ENCODE measurements around the gene NGB. TPM values are rescaled to one million over a fixed set of nuclear protein-coding genes. Genes with fewer than 3 reads are reported as not detected.

Gene NGB
- total RNA-seq, 2 donors from 2014 or later, result not detected

- Mint-ChIP-seq H3K36me3 (ENCODE audit: low read depth) (no peaks in the 10 kb centered on the region), H3K4me3 (no peak overlapping the region), H3K27ac (no peak overlapping the region), H3K27me3 (ENCODE audit: insufficient read depth) (peaks cover 67% of the 10 kb centered on the region), H3K4me1 (peaks cover 3% of the 10 kb centered on the region), H3K9me3 (no peaks in the 10 kb centered on the region)
- no peaks in the 10 kb centered on the region for H3K36me3 ChIP-seq (ENCODE audit: control insufficient read depth, insufficient read depth, low read length)
- no peaks in the 10 kb centered on the region for H3K4me1 ChIP-seq (ENCODE audit: control insufficient read depth, insufficient read depth, low read length)
- no peak for TF ChIP-seq CTCF (conservative IDR thresholded peaks at IDR 0.05)
- H3K9ac ChIP-seq (ENCODE audit: extremely low read depth, low read length, poor library complexity, severe bottlenecking), result no peak overlapping the region
- no peak overlapping the region for H3K4me3 ChIP-seq (ENCODE audit: low read length)
- H3K27me3 ChIP-seq (ENCODE audit: control insufficient read depth, insufficient read depth, low read length, poor library complexity, severe bottlenecking), result peaks cover 60% of the 10 kb centered on the region
- DNase-seq, result no peak
- H3K27ac ChIP-seq (ENCODE audit: low read depth, low read length), result no peak overlapping the region
- WGBS, 2 experiments (ENCODE audit: insufficient coverage in 1 of 2, insufficient read length in 1 of 2), result 90 to 92% methylated on average over 5 of the region's 5 CpGs
- no peaks in the 10 kb centered on the region for H3K9me3 ChIP-seq (ENCODE audit: control insufficient read depth, low read length)
These were observed 2.9 kb downstream of the NGB start for GRCh38 chr14:77267937-77268699.

GRCh38 chr14:77266336-77266735 lies 4.7 kb downstream of the NGB start:
- Histone ChIP-seq H3K9me3 (ENCODE audit: control insufficient read depth, low read length) (no peaks in the 10 kb centered on the region), H3K4me3 (ENCODE audit: low read length) (no peak overlapping the region), H3K36me3 (ENCODE audit: control insufficient read depth, insufficient read depth, low read length) (no peaks in the 10 kb centered on the region), H3K9ac (ENCODE audit: extremely low read depth, low read length, poor library complexity, severe bottlenecking) (no peak overlapping the region), H3K27ac (ENCODE audit: low read depth, low read length) (no peak overlapping the region), H3K4me1 (ENCODE audit: control insufficient read depth, insufficient read depth, low read length) (no peaks in the 10 kb centered on the region), H3K27me3 (ENCODE audit: control insufficient read depth, insufficient read depth, low read length, poor library complexity, severe bottlenecking) (peaks cover 47% of the 10 kb centered on the region)
- 88 to 90% methylated on average over 5 to 8 of the region's 8 CpGs for WGBS, 2 experiments (ENCODE audit: insufficient coverage in 1 of 2, insufficient read length in 1 of 2)
- Mint-ChIP-seq H3K36me3 (ENCODE audit: low read depth) (no peaks in the 10 kb centered on the region), H3K27me3 (ENCODE audit: insufficient read depth) (peaks cover 53% of the 10 kb centered on the region), H3K4me3 (no peak overlapping the region), H3K9me3 (no peaks in the 10 kb centered on the region), H3K4me1 (peaks cover 3% of the 10 kb centered on the region), H3K27ac (no peak overlapping the region)
- TF ChIP-seq CTCF (conservative IDR thresholded peaks at IDR 0.05), result no peak
- DNase-seq, result no peak

GRCh38 chr14:77265561-77266335 lies 5.3 kb downstream of the NGB start:
- H3K27me3 Mint-ChIP-seq (ENCODE audit: insufficient read depth), result peaks cover 48% of the 10 kb centered on the region
- no peak for DNase-seq

More at GRCh38 chr14:77265561-77266335, 5.3 kb downstream of the NGB start:
- no peak for TF ChIP-seq CTCF (conservative IDR thresholded peaks at IDR 0.05)
- Mint-ChIP-seq H3K36me3 (ENCODE audit: low read depth) (no peaks in the 10 kb centered on the region), H3K9me3 (no peaks in the 10 kb centered on the region), H3K4me1 (peaks cover 3% of the 10 kb centered on the region), H3K27ac (no peak overlapping the region), H3K4me3 (no peak overlapping the region)
- no peaks in the 10 kb centered on the region for H3K36me3 ChIP-seq (ENCODE audit: control insufficient read depth, insufficient read depth, low read length)
- H3K9ac ChIP-seq (ENCODE audit: extremely low read depth, low read length, poor library complexity, severe bottlenecking), result no peak overlapping the region
- 84 to 93% methylated on average over 7 to 16 of the region's 16 CpGs for WGBS, 2 experiments (ENCODE audit: insufficient coverage in 1 of 2, insufficient read length in 1 of 2)
- peaks cover 41% of the 10 kb centered on the region for H3K27me3 ChIP-seq (ENCODE audit: control insufficient read depth, insufficient read depth, low read length, poor library complexity, severe bottlenecking)
- H3K4me3 ChIP-seq (ENCODE audit: low read length), result no peak overlapping the region
- no peaks in the 10 kb centered on the region for H3K4me1 ChIP-seq (ENCODE audit: control insufficient read depth, insufficient read depth, low read length)
- no peak overlapping the region for H3K27ac ChIP-seq (ENCODE audit: low read depth, low read length)
- H3K9me3 ChIP-seq (ENCODE audit: control insufficient read depth, low read length), result no peaks in the 10 kb centered on the region

Measured in endodermal cell (in vitro differentiated cells).